Large intestine (tissue), 3 donors: ENCODE measurements around the gene HIP1R. TPM values are rescaled to one million over a fixed set of nuclear protein-coding genes. Genes with fewer than 3 reads are reported as not detected.

Experiments
- DNase-seq, 2 donors: peaks; one replicate each; pipeline versions ENCODE4 v3.0.0 to v3.0.0-alpha.2; 2013
- H3K27ac ChIP-seq: one replicate; pipeline ENCODE4 v1.5.1; 2013; ENCODE audit warnings: low read length
- H3K27me3 ChIP-seq: 2 replicates; pipeline ENCODE4 v1.6.1; 2013; ENCODE audit warnings: low read length; ENCODE audit not compliant: control insufficient read depth, insufficient read depth
- H3K36me3 ChIP-seq: 2 replicates; pipeline ENCODE4 v1.6.1; 2013; ENCODE audit warnings: low read length; ENCODE audit not compliant: control insufficient read depth, insufficient read depth
- H3K4me1 ChIP-seq: one replicate; pipeline ENCODE4 v1.6.1; 2013; ENCODE audit warnings: low read length; ENCODE audit not compliant: control insufficient read depth, insufficient read depth
- H3K4me3 ChIP-seq: one replicate; pipeline ENCODE4 v1.5.1; 2013; ENCODE audit warnings: low read length
- H3K9me3 ChIP-seq: one replicate; pipeline ENCODE4 v1.6.1; 2013; ENCODE audit warnings: mild to moderate bottlenecking, low read depth, low read length, moderate library complexity; ENCODE audit not compliant: control insufficient read depth
- whole genome bisulfite sequencing: methylation state at CpG from one replicate; pipeline ENCODE4 v1.1.5; 2013; ENCODE audit warnings: low lambda C conversion rate; ENCODE audit not compliant: insufficient coverage; 5-methylcytosine and 5-hydroxymethylcytosine counted together
- polyA plus RNA-seq: library from polyadenylated mRNA; unstranded; fragments of 120-200 nt; gene quantifications from one replicate; pipeline ENCODE4 v1.2.1, GENCODE V29; 2013

Gene HIP1R
- polyA plus RNA-seq, 1 donor, result 41.8 TPM

DNA sequence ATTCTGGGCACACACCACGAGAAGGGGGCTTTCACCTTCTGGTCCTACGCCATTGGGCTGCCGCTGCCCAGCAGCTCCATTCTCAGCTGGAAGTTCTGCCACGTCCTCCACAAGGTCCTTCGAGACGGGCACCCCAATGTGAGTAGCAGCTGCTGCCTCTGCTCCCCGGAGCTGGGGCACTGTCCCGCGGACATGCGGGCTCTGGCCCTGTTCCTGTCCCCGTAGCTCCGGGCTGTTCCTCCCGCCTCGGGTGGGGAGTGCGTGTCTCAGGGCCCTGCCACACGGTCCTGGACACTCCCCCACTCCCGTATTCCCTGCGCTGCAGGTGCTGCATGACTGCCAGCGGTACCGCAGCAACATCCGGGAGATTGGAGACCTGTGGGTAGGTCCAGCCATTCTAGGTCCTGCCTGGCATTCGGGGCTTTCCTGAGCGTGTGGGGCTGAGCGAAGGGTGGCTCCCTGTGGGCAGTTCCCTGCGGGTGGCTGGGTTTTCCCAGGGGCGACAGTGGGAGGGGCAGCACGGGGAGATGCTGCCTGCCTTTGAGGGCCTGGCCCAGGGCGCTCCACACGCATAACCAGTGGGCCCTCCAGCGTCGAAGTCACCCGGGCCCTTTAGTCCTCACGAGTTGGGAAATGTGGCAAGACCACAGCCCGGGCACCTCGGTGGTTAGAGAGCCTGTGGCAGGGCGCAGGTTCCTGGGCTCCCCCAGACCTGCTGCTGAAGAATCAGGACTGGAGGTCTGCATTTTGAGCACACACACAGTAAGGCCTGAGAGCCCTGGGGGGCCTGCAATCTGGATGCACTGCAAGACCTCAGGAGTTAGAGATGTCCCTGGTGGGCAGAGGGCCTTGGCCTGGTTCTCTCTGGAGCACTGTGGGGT is 13.5 kb downstream of the HIP1R start:
- H3K9me3 ChIP-seq, result no peaks in the 10 kb centered on the region
- no peak for DNase-seq
- WGBS, result no CpG with 5 or more reads among the region's 36 CpGs
- no peak overlapping the region for H3K27ac ChIP-seq
- no peaks in the 10 kb centered on the region for H3K27me3 ChIP-seq
- H3K4me1 ChIP-seq, result peaks cover under 1% of the 10 kb centered on the region
- H3K4me3 ChIP-seq, result no peak overlapping the region
- peaks cover 31% of the 10 kb centered on the region for H3K36me3 ChIP-seq

DNA sequence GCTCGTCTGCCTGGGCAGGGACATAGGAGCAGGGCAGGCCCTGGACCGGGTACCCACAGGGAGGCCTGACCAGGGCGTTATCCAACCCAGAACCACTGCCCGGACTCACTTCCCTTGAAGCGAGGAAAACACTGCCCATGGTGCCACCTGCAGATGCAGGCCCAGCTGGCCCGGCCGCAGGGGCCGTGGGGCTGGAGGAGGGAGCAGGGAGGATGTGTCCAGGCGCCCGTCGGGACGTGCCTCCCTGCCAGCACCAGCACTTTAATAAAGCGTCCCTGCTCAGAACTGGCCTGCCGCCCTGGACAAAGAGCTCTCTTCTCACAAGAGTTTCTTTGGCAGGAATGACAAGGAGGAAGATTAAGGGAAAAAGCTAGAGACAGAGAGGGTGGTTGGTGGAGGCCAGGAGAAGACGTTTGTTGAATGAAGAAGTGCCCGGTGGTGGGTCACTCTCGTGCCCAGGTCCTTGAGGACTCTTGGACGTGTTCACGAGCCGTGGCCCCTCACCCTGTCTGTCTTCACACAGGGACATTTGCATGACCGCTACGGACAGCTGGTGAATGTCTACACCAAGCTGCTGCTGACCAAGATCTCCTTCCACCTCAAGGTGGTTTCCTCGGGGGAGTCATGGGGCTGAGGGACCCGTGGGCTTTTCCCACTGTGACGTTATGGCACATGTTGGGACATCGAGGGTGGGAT is 14.2 kb downstream of the HIP1R start:
- no peaks in the 10 kb centered on the region for H3K27me3 ChIP-seq
- no peaks in the 10 kb centered on the region for H3K4me1 ChIP-seq
- H3K36me3 ChIP-seq, result peaks cover 33% of the 10 kb centered on the region
- 83% methylated on average over 2 of the region's 26 CpGs for WGBS
- H3K9me3 ChIP-seq, result no peaks in the 10 kb centered on the region
- no peak overlapping the region for H3K4me3 ChIP-seq
- no peak overlapping the region for H3K27ac ChIP-seq
- DNase-seq, result no peak

DNA sequence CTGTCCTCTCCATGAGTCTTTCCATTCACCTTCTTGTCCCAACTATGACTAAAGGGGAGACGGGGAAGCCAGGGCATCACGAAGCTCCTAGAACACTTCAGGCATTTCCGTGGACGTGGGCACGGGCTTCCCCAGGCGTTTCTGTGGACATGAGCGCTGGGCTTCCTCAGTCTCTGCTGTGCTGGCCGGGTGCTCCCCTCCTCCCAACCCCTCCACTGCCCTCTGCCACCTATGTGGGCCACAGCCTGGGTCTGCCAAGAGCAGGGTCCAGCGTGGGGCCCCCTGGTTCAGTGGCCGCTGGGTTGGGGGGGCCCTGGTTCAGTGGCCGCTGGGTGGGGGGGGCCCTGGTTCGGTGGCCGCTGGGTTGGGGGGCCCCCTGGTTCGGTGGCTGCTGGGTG is 14.8 kb downstream of the HIP1R start:
- H3K9me3 ChIP-seq, result no peaks in the 10 kb centered on the region
- no peak overlapping the region for H3K27ac ChIP-seq
- H3K36me3 ChIP-seq, result peaks cover 39% of the 10 kb centered on the region
- H3K4me1 ChIP-seq, result no peaks in the 10 kb centered on the region
- H3K27me3 ChIP-seq, result no peaks in the 10 kb centered on the region
- DNase-seq, result no peak
- no CpG with 5 or more reads among the region's 14 CpGs for whole genome bisulfite sequencing
- H3K4me3 ChIP-seq, result no peak overlapping the region

DNA sequence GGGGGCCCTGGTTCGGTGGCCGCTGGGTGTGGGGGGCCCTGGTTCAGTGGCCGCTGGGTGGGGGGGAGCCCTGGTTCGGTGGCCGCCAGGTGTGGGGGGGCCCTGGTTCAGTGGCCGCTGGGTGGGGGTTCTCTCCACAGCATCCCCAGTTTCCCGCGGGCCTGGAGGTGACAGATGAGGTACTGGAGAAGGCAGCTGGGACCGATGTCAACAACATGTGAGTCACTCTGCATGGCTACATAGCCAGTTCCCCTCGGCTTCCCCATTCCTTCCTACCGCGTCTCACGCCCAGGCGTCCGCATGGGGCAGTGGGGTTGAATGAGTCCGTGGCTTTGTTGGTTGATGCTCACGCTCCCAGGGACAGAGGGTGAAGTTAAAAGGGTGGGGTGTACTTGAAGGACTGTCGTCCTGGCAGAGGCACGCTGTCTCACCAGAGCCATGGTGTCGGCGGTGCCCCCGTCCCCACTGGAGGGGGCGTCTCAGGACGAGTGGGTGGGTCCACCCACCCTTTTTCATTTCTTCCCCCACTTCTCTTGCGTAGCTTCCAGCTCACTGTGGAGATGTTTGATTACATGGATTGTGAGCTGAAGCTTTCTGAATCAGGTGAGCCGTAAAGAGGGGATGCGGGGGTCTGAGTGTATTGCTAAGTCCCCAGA is 15.6 kb downstream of the HIP1R start:
- 100% methylated on average over 4 of the region's 27 CpGs for WGBS

DNA sequence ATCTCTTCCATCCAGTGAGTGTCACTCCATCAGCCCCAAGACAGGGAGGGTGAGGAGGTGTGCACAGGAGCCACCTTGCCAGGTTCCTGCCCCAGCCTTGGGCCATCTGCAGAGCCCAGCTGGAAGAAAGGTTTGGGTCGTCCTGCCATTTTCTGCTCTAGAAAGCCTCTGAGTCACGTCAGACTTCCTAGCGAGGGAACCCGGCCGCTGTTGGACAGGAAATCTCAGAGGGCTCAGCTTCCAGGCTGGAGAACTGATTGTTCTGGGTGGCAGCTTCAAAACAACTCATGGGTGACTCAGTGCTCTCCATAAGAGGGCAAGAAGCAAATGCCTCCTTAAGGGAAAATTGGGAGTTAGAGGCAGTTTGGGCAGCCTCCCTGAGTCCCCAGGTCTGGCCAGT is 16.6 kb downstream of the HIP1R start:
- Histone ChIP-seq H3K36me3 (peaks cover 51% of the 10 kb centered on the region), H3K4me3 (no peak overlapping the region), H3K27me3 (no peaks in the 10 kb centered on the region), H3K4me1 (no peaks in the 10 kb centered on the region), H3K27ac (no peak overlapping the region), H3K9me3 (no peaks in the 10 kb centered on the region)
- DNase-seq, result no peak
- WGBS, result no CpG with 5 or more reads among the region's 5 CpGs

More for the DNA sequence above, 15.6 kb downstream of the HIP1R start:
- no peaks in the 10 kb centered on the region for H3K27me3 ChIP-seq
- H3K9me3 ChIP-seq, result no peaks in the 10 kb centered on the region
- no peaks in the 10 kb centered on the region for H3K4me1 ChIP-seq
- H3K36me3 ChIP-seq, result peaks cover 43% of the 10 kb centered on the region
- no peak overlapping the region for H3K27ac ChIP-seq
- DNase-seq, result no peak
- no peak overlapping the region for H3K4me3 ChIP-seq

DNA sequence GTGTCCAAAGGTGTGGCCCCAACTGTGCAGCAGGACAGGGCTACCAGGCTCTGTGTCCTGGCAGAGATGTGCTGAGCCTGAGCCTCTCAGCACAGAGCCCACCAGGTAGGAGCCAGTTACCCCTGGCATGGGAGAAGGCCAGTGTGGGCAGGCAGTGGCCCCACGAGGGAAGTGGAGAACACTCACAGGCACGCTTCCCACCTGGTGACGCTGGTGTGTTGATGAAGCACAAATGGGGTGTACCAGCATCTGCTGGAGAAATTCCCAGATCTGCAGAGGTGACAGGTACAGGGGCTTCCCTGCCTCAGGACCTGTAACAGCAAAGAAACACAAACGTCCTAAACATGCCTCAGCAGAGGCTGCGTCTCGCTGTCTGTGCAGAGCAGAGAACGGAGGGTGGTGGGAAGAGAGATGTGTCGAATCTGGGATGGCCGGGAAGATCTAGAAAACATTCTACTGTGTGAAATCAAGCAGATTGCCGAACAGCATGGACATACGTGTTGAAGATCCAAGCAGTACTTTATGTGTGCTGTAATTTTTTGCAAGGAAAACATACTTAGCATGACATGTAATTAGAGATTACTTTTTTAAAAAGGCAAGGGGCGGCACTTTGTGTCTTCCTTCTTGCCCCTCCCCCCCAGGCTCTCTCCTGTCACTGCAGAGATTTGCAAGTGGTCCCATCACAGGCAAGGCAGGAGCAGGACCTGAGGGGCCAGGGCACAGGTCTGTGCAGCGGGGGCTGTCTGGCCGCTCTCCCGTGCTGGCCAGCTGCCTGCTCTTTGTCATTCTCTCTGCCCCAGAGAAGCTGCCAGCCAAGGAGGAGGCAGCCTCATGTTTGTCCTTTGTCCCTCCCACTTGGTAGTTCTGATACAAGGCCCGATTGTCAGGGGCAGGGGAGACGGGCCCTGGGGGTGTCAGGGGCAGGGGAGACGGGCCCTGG is 17.3 kb downstream of the HIP1R start:
- peaks cover 51% of the 10 kb centered on the region for H3K36me3 ChIP-seq
- no peak overlapping the region for H3K4me3 ChIP-seq
- WGBS, result 100% methylated on average over 1 of the region's 18 CpGs
- no peaks in the 10 kb centered on the region for H3K27me3 ChIP-seq
- H3K9me3 ChIP-seq, result no peaks in the 10 kb centered on the region
- DNase-seq, result no peak
- no peak overlapping the region for H3K27ac ChIP-seq
- H3K4me1 ChIP-seq, result no peaks in the 10 kb centered on the region

DNA sequence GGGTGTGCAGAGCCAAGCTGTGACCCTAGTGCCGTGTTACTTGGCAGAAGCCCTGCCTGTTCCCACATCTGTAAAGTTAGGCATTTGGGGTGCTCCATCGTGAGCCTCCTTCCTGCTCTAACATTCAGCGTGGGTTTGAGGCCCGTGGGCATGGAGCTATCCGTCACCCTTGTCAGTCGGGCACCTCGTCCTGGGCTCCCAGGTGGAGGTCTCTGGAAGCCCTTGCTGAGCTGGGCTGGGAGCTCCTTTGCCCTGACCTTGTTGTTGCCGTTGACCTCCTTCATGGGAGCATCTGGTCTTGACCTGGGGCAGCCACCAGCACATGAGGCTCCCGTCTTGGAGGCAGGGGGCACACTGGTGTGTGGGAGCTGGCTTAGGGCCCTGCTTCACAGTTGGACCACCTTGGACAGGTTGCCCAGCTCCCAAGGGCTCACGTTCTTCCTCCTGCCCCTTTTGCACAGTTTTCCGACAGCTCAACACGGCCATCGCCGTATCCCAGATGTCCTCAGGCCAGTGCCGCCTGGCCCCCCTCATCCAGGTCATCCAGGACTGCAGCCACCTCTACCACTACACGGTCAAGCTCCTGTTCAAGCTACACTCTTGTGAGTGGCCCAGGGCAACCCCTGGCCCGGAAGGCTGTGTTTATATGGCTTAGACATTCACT is 18.5 kb downstream of the HIP1R start:
- Histone ChIP-seq H3K9me3 (no peaks in the 10 kb centered on the region), H3K4me1 (no peaks in the 10 kb centered on the region), H3K4me3 (no peak overlapping the region), H3K36me3 (peaks cover 48% of the 10 kb centered on the region), H3K27ac (no peak overlapping the region), H3K27me3 (no peaks in the 10 kb centered on the region)
- DNase-seq, result no peak
- WGBS, result no CpG with 5 or more reads among the region's 17 CpGs

DNA sequence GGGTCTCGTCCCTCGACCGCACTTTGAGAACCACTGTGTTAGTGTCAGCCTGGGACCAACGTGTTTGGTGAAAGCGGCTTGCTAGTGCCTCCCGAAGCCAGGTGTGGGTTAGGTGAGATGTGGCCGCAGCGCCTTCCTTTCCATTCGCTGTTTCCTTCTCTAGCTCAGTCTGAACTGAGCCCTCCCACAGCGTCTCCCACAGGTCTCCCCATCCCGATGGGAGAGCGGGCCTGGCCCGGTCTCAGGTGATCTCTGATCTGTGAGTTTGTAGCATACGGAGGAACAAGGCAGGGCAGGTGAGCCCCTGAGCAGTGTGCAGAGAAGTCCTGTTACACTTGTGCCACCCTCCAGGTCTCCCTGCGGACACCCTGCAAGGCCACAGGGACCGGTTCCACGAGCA is 19.3 kb downstream of the HIP1R start:
- H3K4me1 ChIP-seq, result no peaks in the 10 kb centered on the region
- H3K27me3 ChIP-seq, result no peaks in the 10 kb centered on the region
- H3K27ac ChIP-seq, result no peak overlapping the region
- peaks cover 50% of the 10 kb centered on the region for H3K36me3 ChIP-seq
- WGBS, result no CpG with 5 or more reads among the region's 17 CpGs
- no peak overlapping the region for H3K4me3 ChIP-seq
- no peak for DNase-seq
- no peaks in the 10 kb centered on the region for H3K9me3 ChIP-seq

DNA sequence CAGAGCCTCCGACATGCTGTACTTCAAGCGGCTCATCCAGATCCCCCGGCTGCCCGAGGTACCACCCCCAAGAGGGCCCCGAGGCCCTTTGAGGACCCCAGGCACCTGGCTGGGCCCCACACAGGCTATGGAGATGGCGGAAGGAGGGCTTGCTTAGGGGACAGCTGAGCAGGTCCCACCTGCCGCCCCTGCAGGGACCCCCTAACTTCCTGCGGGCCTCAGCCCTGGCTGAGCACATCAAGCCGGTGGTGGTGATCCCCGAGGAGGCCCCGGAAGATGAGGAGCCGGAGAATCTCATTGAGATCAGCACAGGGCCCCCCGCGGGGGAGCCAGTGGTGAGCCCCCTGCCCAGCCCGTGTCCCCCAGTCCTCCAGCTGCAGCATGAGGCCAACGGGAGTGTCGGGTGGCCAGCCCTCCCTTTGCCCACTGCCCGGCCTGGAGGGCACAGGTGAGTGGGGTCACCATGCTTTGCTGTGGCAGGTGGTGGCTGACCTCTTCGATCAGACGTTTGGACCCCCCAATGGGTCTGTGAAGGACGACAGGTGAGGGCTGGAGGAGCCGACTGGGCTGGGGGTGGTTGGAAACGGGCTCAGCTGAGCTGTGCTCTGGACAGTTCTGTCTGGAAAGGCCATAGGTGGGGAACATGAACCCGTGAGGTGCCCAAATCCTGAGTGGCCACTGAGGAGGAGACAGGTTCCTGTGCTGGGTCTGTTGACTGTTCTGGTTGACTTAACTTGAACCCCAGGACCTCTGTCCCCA is 20.0 kb downstream of the HIP1R start:
- H3K36me3 ChIP-seq, result peaks cover 53% of the 10 kb centered on the region
- H3K27me3 ChIP-seq, result no peaks in the 10 kb centered on the region
- H3K4me3 ChIP-seq, result no peak overlapping the region
- no peaks in the 10 kb centered on the region for H3K4me1 ChIP-seq
- no peak overlapping the region for H3K27ac ChIP-seq
- no peaks in the 10 kb centered on the region for H3K9me3 ChIP-seq
- WGBS, result no CpG with 5 or more reads among the region's 24 CpGs
- no peak for DNase-seq
